HCT116 (cell line): ENCODE data around the gene SLBP. TPM values are rescaled to one million over a fixed set of nuclear protein-coding genes. Genes with fewer than 3 reads are reported as not detected.

Experiments
- ATAC-seq: fragments of 200-7000 bp; cut with Tn5 transposase; 2 replicates; pipeline ENCODE4 v1.9.1; 2020; ENCODE audit warnings: mild to moderate bottlenecking, moderate library complexity
- BruUV-seq: library from RNA; stranded (reverse); fragments of 400-500 nt; replicated peaks from 2 replicates; lab custom pipeline; 2021; lab: Mats Ljungman, UMichigan
- CTCF ChIA-PET: fragments of 300-600 bp; sonication (Branson Sonifier 250); formaldehyde crosslinking; loops from one replicate; lab custom pipeline; 2021; ENCODE audit warnings: antibody characterized with exemption; lab: Charles Lee
- POLR2A ChIA-PET: fragments of 300-600, 350-600 bp; sonication (Branson Sonifier 250); formaldehyde crosslinking; loops from one replicate; lab custom pipeline; 2021; ENCODE audit warnings: antibody characterized with exemption; lab: Charles Lee
- RAD21 ChIA-PET, 2 experiments: fragments of 300-600 bp; sonication (Branson Sonifier 250); formaldehyde crosslinking; loops; one replicate each; lab custom pipeline; 2023; ENCODE audit warnings: low total read pairs in 2 of 2; ENCODE audit not compliant: uncharacterized antibody in 2 of 2, unreplicated experiment in 2 of 2, low non-redundant PET in 1 of 2; lab: Charles Lee
- DNase-seq: peaks from one replicate; pipeline ENCODE4 v3.0.0-alpha.2; 2010; ENCODE audit warnings: low read depth, low spot score
- H2AFZ ChIP-seq: fragments of 200-600 bp; shearing (Covaris generic), sonication (generic); 2 replicates; pipeline ENCODE4 v1.6.1; 2017; ENCODE audit warnings: low read depth, mixed run types, mixed read lengths, antibody characterized with exemption, low read length; ENCODE audit not compliant: poor library complexity, severe bottlenecking
- H3K27ac ChIP-seq: 2 replicates; pipeline ENCODE4 v1.5.1; 2012; ENCODE audit warnings: low read depth, low read length
- H3K27me3 ChIP-seq: fragments of 200-600 bp; sonication (generic); 2 replicates; pipeline ENCODE4 v1.6.1; 2016; ENCODE audit warnings: mixed run types, low read length, mixed read lengths; ENCODE audit not compliant: insufficient read depth
- H3K36me3 ChIP-seq, 2 experiments: fragments of 200-500 bp in 1 of 2; fragments of 200-600 bp in 1 of 2; sonication (Bioruptor generic) in 1 of 2; sonication (generic) in 1 of 2; 2 replicates each; pipeline versions ENCODE4 v1.5.1 to v1.6.1; 2014 to 2016; ENCODE audit warnings: low read length in 2 of 2, inconsistent platforms in 1 of 2, mixed read lengths in 1 of 2, mixed run types in 1 of 2; ENCODE audit not compliant: insufficient read depth in 2 of 2, control insufficient read depth in 1 of 2
- H3K4me1 ChIP-seq, 2 experiments: fragments of 200-600 bp in 1 of 2; sonication (generic) in 1 of 2; 2 replicates each; pipeline versions ENCODE4 v1.5.1 to v1.6.1; 2012 to 2017; ENCODE audit warnings: low read length in 2 of 2, inconsistent platforms in 1 of 2, mild to moderate bottlenecking in 1 of 2, mixed read lengths in 1 of 2, mixed run types in 1 of 2, moderate library complexity in 1 of 2; ENCODE audit not compliant: insufficient read depth in 2 of 2, control insufficient read depth in 1 of 2
- H3K4me2 ChIP-seq: fragments of 200-600 bp; sonication (generic); 2 replicates; pipeline ENCODE4 v1.6.1; 2017; ENCODE audit warnings: mixed run types, low read length, mixed read lengths
- H3K4me3 ChIP-seq, 2 experiments: fragments of 200-600 bp in 1 of 2; sonication (generic) in 1 of 2; replicated peaks in 1 of 2; 2 replicates each; pipeline ENCODE4 v1.5.1; 2011 to 2016; ENCODE audit warnings: low read length in 2 of 2, control low read depth in 1 of 2, low read depth in 1 of 2, mild to moderate bottlenecking in 1 of 2, mixed read lengths in 1 of 2, mixed run types in 1 of 2
- H3K79me2 ChIP-seq: fragments of 200-600 bp; sonication (generic); 2 replicates; pipeline ENCODE4 v1.6.1; 2017; ENCODE audit warnings: mild to moderate bottlenecking, mixed run types, low read length, moderate library complexity, mixed read lengths; ENCODE audit not compliant: insufficient read depth
- H3K9ac ChIP-seq: fragments of 200-600 bp; sonication (generic); 2 replicates; pipeline ENCODE4 v1.6.1; 2016; ENCODE audit warnings: low read length, mixed read lengths
- H3K9me2 ChIP-seq: fragments of 200-600 bp; sonication (generic), shearing (Covaris generic); 2 replicates; pipeline ENCODE4 v1.6.1; 2017; ENCODE audit warnings: mixed run types, mild to moderate bottlenecking, moderate library complexity; ENCODE audit not compliant: insufficient read depth
- H3K9me3 ChIP-seq, 2 experiments: fragments of 200-500 bp in 1 of 2; fragments of 200-600 bp in 1 of 2; sonication (Bioruptor generic) in 1 of 2; sonication (generic) in 1 of 2; 2 replicates each; pipeline ENCODE4 v1.6.1; 2014 to 2017; ENCODE audit warnings: low read length in 2 of 2, mixed read lengths in 2 of 2, inconsistent platforms in 1 of 2, low read depth in 1 of 2, mild to moderate bottlenecking in 1 of 2, mixed run types in 1 of 2, moderate library complexity in 1 of 2; ENCODE audit not compliant: control insufficient read depth in 1 of 2, insufficient read depth in 1 of 2
- H4K20me1 ChIP-seq: fragments of 200-600 bp; sonication (generic), shearing (Covaris generic); 2 replicates; pipeline ENCODE4 v1.6.1; 2017; ENCODE audit warnings: mixed run types, mild to moderate bottlenecking, moderate library complexity; ENCODE audit not compliant: insufficient read depth
- CBX3 ChIP-seq: IDR thresholded peaks from 2 replicates; pipeline ENCODE4 v1.6.1; 2012; ENCODE audit warnings: low read depth
- CEBPB ChIP-seq: IDR thresholded peaks from 2 replicates; pipeline ENCODE4 v1.6.1; 2012; ENCODE audit warnings: low read depth
- EZH2phosphoT487 ChIP-seq: fragments of 200-600 bp; IDR thresholded peaks from 2 replicates; pipeline ENCODE4 v1.6.1; 2018; ENCODE audit warnings: antibody characterized with exemption, borderline replicate concordance
- JUND ChIP-seq: IDR thresholded peaks from 2 replicates; pipeline ENCODE4 v1.6.1; 2012
- POLR2A ChIP-seq: IDR thresholded peaks from 2 replicates; pipeline ENCODE4 v1.7.0; 2011; ENCODE audit warnings: borderline replicate concordance; ENCODE audit not compliant: insufficient read depth, insufficient read length; ENCODE audit errors: extremely low read depth
- POLR2AphosphoS5 ChIP-seq: IDR thresholded peaks from 2 replicates; pipeline ENCODE4 v1.6.1; 2011; ENCODE audit warnings: mild to moderate bottlenecking, low read depth, low read length, moderate library complexity
- SP1 ChIP-seq: IDR thresholded peaks from 2 replicates; pipeline ENCODE4 v1.6.1; 2012; ENCODE audit warnings: low read depth
- ZFX ChIP-seq: fragments of 450-650 bp; IDR thresholded peaks from 2 replicates; pipeline ENCODE4 v1.6.1; 2017
- ZNF274 ChIP-seq: fragments of 200-500 bp; sonication (Bioruptor generic); IDR thresholded peaks from 2 replicates; pipeline ENCODE4 v1.6.1; 2014; ENCODE audit warnings: mild to moderate bottlenecking, low read depth, low read length, inconsistent platforms
- intact Hi-C: fragments of 100-400 bp; cut with micrococcal nuclease; formaldehyde crosslinking; loops from 2 replicates; pipeline ENCODE4 v1.10.0; 2022
- total RNA-seq: library from RNA; stranded (reverse); gene quantifications from one replicate; pipeline ENCODE4 v1.2.1, GENCODE V29; 2021; ENCODE audit not compliant: unreplicated experiment
- TF ChIP-seq, protein P1 (sequence below), 3 experiments: fragments of 200-600 bp in 1 of 3; sonication (generic) in 1 of 3; IDR thresholded peaks in 2 of 3; conservative IDR thresholded peaks in 1 of 3; 2 replicates each; pipeline ENCODE4 v1.5.1; 2012 to 2017; ENCODE audit warnings: low read depth in 2 of 3, low read length in 2 of 3, antibody characterized with exemption in 1 of 3, borderline replicate concordance in 1 of 3, control low read depth in 1 of 3, mild to moderate bottlenecking in 1 of 3, mixed read lengths in 1 of 3, mixed run types in 1 of 3, moderate library complexity in 1 of 3; ENCODE audit not compliant: insufficient read depth in 1 of 3

The SLBP gene
- total RNA-seq, 1 experiment from 2014 or later = 101 TPM

DNA sequence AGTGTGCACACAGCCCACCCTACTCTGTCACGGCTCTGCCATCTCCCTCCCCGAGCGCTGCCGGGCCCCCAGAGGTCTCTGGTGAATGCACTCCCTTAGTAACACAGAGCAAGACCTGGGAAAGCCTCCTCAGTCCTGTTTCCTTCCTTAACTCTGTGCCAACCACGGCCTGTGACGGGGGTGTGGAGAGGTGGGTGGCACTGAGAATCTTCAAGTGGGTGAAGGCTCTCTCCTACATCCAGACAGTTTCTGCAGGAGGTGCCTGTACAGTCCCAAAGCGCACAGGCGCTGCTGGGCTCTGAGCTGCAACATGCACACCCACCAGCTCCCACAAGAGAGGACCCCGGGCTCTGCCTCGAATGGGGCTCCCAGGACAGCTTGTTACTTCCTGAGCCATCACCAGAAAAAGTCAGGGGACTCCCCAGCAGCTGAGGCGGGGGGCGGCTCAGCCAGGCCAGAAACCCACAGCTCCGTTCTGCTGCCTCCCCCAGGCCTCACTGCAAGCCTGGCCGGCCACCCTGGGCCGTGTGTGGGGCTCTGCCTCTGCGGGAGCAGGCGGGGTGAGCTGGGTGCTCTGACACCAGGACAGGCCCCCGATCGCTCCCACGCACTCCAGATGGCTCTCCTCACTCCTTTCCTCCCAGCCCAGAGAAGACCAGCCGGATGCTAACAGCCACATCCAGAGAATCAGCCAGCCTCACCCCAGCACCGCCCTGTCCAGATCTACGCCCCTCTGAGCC is 57.7 kb downstream of the SLBP start:
- no peaks in the 10 kb centered on the region for H3K27me3 ChIP-seq
- H3K27ac ChIP-seq = no peak overlapping the region
- H3K9me2 ChIP-seq = no peaks in the 10 kb centered on the region
- ATAC-seq = no peak
- H3K36me3 ChIP-seq = no peaks in the 10 kb centered on the region
- no peaks in the 10 kb centered on the region for H4K20me1 ChIP-seq
- ChIA-PET POLR2A (no interaction called here), CTCF (no interaction called here), RAD21 (no interaction called here)
- no peak overlapping the region for H2AFZ ChIP-seq
- H3K4me3 ChIP-seq = no peak overlapping the region
- no peak overlapping the region for H3K9ac ChIP-seq
- no peaks in the 10 kb centered on the region for H3K79me2 ChIP-seq
- BruUV-seq = no TSS peak
- H3K4me2 ChIP-seq = no peak overlapping the region
- no peak for DNase-seq
- H3K9me3 ChIP-seq = no peaks in the 10 kb centered on the region
- TF ChIP-seq CBX3 (no peak), CEBPB (no peak), JUND (no peak), POLR2AphosphoS5 (no peak), SP1 (no peak), EZH2phosphoT487 (no peak), ZFX (no peak), ZNF274 (no peak), POLR2A (no peak)
- TF ChIP-seq, protein P1, sequence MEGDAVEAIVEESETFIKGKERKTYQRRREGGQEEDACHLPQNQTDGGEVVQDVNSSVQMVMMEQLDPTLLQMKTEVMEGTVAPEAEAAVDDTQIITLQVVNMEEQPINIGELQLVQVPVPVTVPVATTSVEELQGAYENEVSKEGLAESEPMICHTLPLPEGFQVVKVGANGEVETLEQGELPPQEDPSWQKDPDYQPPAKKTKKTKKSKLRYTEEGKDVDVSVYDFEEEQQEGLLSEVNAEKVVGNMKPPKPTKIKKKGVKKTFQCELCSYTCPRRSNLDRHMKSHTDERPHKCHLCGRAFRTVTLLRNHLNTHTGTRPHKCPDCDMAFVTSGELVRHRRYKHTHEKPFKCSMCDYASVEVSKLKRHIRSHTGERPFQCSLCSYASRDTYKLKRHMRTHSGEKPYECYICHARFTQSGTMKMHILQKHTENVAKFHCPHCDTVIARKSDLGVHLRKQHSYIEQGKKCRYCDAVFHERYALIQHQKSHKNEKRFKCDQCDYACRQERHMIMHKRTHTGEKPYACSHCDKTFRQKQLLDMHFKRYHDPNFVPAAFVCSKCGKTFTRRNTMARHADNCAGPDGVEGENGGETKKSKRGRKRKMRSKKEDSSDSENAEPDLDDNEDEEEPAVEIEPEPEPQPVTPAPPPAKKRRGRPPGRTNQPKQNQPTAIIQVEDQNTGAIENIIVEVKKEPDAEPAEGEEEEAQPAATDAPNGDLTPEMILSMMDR (IDR thresholded peaks at IDR 0.05 in 2 of 3, conservative IDR thresholded peaks at IDR 0.05 in 1 of 3; ENCODE audit: borderline replicate concordance in 1 of 3, insufficient read depth in 1 of 3, low read depth in 2 of 3, low read length in 2 of 3) = no peak
- intact Hi-C loops = no loop called here
- H3K4me1 ChIP-seq = peaks cover 7% of the 10 kb centered on the region in 2 experiments; a peak in 3 of 4 replicates
